Left cardiac atrium (tissue), 4 donors: ENCODE data around the gene UVRAG. TPM values are rescaled to one million over a fixed set of nuclear protein-coding genes. Genes with fewer than 3 reads are reported as not detected.
"Not testable (repeated sequence)": the region's sequence is repeated elsewhere in the genome, so short reads cannot be mapped to it uniquely, and the experiment has no call there.

ENCODE experiments used
- ATAC-seq, 2 donors: fragments of 200-7000 bp; cut with Tn5 transposase; one replicate each; pipeline ENCODE4 v1.9.1; 2020; ENCODE audit warnings: mild to moderate bottlenecking in 2 of 2, moderate library complexity in 2 of 2
- DNase-seq: peaks from one replicate; pipeline ENCODE4 v3.0.0-alpha.2; 2020
- intact Hi-C, 2 donors: fragments of 100-400 bp; cut with DNase I; formaldehyde crosslinking; loops; one replicate each; pipeline versions ENCODE4 v1.14.1 to v1.15.1; 2022 to 2023
- total RNA-seq, 2 donors: library from RNA; stranded (reverse); fragmentation: NEBNext Ultra II Directional; extraction: Animal tissue kit (Norgen Biotek cat#: 25700); gene quantifications; one replicate each; pipeline ENCODE4 v1.2.1, GENCODE V29; 2021
- donor health status: DM: no; HTN: yes; CAD: no.
- donor health status: DM: no; HTN: yes; CAD: no; lungs with severe emphysema.
- donor health status: DM: yes; HTN: yes; CAD: no.
- donor health status: Dilated cardiomyopathy.

The UVRAG gene
- total RNA-seq, 2 donors from 2014 or later, result 13.9 to 17.7 TPM

DNA sequence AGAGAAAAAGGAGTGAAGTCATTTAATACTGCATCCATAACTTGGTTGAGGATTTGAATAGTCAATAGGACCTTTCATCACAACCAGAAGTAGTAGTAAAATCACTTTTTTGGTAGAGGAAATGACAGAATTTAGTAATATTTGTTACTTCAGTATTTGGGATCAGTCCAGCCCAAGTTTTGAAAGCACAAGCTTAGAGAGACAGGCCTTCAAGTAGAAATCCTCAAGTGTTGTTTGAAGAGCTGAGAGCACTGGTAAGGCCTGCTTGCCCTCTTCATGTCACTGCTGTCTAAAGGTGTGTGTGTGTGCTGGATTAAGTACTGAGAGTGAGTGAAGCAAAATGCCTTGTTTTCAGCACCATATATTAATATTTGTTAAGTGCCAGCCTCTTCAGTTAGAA is 254.0 kb downstream of the UVRAG start:
- ATAC-seq (peak in 1 of 2 donors; percentile 23), DNase-seq (no peak)
- intact Hi-C loops, result no loop called here

DNA sequence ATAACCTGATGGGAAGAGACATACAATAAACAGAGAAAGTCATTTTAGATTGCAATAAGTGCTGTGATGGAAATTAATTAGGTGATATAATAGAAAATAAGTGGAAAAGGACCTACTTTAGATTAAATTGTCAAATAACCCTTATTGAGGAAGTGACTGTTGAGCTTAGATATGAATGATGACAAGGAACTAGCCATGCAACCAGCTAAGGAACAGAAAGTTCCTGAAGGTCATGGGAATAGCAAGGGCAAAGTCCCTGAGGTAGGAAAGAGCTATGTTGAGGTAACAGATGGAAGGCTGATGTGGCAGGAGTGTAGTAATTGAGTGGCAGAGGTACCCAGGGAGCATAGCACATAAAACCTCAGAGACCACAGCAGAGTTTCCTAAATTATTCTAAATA is 256.1 kb downstream of the UVRAG start:
- no peak for DNase-seq
- no peak for ATAC-seq
- intact Hi-C loops, result no loop called here

DNA sequence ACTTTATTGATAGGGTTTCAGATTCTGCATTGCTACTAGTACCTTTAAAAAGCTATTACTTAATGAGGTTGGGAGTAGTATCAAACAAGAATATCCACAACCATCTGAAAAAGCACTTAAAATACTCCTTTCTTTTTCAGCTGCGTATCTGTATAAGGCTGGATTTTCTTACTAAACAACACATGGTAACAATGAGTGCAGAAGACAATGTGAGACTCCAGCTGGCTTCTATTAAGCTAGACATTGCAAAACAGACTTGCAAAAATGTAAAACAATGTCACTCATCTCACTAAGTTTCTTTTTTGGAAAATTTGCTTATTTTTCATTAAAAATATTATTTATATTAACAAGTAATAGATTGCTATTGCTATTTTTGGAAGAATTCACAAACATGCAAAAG is 258.7 kb downstream of the UVRAG start:
- intact Hi-C loops, result no loop called here
- ATAC-seq (peak; percentile 51 to 59), DNase-seq (no peak)

DNA sequence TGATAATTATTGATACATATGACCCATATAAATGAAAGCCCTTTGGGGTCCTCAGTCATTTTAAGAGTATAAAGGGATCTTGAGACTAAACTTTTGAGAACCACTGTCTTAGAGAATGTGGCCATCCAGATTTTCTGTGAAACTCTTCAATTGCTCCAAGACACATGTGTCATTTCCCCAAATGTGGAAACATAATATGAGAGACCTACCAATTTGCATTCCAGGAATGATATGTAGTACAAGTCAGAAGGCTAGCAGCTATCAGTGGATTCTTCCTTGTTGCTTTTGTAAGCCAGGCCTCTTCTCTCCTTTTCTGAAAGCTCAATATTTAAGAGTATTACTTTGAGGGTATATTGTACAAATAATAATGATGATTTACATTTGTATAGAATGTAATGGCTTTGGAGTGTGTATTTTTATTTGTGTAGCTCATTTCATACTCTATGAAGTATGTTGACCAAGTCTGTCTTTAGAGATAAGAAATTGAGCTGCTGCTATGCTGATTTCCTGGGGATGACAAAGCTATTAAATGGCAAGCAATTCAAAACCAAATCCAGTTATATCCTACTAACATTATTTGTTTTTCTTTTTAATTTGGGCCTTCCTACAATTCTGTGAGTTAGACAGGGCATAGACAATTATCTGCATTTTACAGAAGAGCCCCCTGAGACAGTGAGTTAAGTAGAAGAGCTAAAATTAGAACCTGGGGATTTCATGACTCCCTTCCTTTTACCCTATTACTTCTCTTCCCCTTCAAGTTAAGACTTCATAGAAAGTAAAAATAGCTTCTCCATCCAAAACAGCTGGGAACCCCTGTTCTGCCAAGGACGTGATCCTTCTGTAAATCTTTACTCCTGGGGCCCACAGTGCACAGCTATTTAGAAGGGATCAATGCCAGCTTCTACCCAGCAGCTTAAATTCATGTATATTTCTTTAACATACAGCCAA is 259.4 kb downstream of the UVRAG start:
- peak in 1 of 2 donors; percentile 24 for ATAC-seq
- intact Hi-C loops, result no loop called here

DNA sequence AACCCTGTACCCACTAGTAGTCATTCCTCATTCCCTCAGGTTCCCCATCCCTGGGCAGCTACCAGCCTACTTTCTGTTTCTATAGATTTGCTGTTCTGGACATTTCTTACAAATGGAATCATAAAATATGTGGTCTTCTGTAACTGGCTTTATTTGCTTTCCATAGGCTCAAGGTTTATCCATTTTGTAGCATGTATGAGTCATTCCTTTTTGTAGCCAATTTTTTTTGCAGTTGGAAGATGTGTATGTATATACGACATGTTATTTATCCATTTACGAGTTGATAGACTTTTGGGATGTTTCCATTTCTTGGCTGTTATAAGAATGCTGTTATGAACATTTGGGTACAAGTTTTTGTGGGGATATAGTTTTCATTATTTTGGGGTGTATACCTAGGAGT is 260.7 kb downstream of the UVRAG start:
- intact Hi-C loops, result no loop called here
- ATAC-seq (no peak), DNase-seq (no peak)

More for the DNA sequence above, 259.4 kb downstream of the UVRAG start:
- DNase-seq, result no peak

DNA sequence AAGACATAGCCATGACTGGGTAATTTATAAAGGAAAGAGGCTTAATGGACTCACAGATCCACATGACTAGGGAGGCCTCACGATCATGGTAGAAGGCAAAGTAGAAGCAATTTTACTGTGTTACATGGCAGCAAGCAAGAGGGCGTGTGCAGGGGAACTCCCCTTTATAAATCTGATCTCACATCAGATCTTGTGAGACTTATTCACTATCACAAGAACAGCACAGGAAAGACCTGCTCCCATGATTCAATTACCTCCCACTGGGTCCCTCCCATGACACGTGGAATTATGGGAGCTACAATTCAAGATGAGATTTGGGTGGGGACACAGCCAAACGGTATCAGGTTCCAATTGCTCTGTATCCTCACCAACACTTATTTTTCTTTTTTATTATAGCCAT is 261.2 kb downstream of the UVRAG start:
- intact Hi-C loops, result not testable (repeated sequence)

DNA sequence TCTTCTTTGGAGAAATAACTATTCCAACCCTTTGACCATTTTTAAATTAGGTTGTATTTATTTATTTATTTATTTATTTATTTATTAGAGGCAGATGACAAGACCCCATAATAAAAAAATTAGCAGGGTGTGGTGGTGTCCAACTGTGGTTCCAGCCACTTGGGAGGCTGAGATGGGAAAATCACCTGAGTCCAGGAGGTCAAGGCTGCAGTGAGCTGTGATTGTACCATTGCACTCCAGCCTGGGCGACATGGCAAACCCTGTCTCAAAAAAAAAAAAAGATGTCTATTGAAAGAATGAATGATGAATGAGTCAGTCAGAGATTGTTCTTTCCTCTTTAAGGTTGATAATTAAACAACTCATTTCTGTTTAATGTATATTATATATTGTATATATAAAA is 261.7 kb downstream of the UVRAG start:
- intact Hi-C loops, result no loop called here
- ATAC-seq, result no peak
- DNase-seq, result no peak

More for the DNA sequence above, 261.2 kb downstream of the UVRAG start:
- not testable (repeated sequence) for ATAC-seq, DNase-seq

DNA sequence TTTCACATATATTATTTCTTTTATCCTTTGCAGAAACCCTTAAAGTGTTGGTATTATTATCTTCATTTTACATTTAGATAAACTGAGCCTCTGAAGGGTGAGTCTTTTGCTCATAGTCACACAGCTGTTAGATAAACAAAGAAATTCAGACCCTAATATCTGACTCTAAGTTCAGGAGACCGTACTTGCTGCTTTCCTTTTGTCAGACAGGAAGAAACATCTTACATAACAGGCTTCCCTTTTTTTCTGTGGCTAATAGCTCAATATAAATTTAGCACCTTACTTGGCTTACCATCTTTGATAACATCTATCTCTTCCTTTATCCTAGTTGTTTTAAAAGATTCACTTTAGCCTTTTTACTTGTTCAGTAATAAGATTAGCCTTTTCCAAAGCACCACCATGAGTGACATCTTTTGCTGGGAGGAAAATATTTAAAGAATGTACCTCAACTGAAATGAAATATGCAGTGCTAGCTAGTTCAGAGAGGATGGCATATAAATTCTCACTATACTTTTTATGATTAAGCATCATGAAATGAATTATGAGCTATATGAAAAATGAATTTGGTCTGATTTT is 262.7 kb downstream of the UVRAG start:
- no peak for ATAC-seq
- no peak for DNase-seq
- intact Hi-C loops, result no loop called here

DNA sequence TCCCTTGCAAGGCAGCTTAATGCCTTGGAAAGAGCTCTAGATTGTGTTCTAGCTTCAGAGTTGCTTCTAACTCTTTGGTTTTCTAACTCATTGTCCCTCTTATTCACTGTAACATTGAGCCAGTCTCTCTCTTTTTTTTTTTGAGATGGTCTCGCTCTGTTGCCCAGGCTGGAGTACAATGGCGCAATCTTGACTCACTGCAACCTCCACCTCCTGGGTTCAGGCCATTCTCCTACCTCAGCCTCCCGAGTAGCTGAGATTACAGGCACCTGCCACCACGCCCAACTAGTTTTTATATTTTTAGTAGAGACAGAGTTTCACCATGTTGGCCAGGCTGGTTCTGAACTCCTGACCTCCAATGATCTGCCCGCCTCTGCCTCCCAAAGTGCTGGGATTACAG is 266.1 kb downstream of the UVRAG start:
- ATAC-seq, DNase-seq, intact Hi-C loops: not testable (repeated sequence)

DNA sequence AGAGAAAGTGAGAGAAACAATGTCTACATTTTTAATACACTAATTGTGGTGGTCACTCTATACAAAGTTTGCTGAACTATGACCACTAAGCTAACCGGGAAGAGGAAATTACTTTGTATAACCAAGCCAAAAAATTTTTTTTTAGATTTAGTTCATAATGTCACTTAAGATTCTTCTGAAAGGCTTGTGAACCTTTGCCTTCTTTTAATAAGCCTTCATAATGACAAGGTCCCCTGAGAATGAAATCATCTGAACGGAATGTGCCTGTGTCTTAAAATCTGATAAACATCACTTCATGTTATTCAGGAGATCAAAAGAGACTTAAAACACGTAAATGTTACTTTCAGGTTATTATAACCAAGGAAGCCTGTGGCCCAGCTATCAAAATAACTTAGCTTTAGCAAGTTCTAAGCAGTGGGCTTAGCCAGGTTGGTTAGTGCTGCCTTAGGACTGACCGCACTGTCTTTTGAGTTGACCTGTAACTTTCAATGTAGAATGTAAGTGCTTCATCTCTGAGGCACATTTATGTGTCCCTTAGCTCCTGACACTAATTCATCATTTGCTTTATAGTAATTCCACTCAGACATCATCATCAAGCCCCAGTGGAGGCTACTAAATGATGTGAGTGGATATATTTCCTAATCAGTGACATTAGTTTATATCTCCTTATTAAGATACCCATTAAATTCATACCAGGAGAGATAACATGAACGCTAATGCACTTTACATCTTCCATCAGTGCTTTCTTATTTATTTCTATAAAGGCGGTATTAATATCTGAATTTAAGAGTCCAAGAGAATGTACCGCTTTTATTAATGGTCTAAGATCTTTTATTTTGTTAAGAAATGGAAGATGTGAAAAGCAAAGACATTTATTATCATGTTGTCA is 268.8 kb downstream of the UVRAG start:
- DNase-seq, result no peak
- intact Hi-C loops, result no loop called here
- ATAC-seq, result no peak

DNA sequence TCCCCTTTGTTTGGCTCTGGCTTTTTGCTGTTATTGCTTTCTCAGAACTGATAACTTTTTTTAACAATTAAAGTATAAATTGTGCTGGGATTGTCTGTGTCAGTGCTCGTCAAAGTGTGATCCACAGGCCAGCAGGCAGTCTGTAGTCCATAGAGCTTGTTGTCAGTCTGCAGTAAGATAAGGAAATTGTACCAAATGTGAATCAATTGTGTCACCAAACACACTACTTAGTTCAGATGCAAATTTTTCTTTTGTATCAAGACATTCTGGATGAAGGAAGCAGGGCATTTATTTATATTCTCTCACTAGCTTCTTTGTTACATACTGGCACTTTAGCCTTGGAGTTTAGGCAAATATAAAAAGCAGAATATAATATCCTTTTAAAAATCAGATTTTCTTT is 270.3 kb downstream of the UVRAG start:
- intact Hi-C loops, result no loop called here
- ATAC-seq (no peak), DNase-seq (no peak)

DNA sequence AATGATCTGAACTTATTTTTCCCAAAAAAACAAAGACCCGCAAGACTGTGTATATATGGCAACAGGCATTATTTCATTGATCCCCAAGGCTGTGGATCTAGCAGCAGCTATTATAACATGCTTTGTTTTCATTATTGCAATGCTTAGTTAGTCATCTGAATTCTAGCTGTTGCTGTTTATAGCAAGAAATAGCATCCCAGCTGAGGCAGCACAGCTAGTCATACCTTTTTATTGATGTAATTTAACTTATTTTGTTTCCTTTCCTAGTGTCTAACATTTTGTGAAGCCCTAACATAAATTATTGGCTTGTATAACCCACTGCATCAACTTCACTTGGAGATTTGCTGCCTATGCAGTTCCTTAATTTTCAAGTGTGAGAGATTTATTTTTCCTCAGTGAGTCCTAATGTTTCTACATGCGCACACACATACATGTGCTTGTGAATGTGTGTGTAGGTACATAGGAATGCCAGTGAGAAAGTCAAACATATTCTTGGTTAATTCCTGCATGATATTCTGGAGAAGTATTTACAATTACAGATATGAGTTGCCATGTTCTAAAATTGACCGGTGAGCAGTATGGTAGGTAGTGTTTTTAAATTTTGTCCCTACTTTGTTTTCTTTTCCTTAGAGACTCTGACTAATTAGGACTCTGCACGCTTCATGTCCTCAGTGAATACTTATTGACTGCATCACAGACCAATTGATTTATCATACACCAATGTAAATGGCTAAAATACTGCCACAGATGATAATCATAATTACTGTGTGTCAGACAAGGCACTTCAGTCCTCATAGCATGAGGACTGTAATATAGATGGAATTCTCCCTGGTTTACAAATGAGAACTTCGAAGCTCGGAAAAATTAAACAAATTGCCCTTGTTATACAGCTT is 272.0 kb downstream of the UVRAG start:
- intact Hi-C loops, result no loop called here

DNA sequence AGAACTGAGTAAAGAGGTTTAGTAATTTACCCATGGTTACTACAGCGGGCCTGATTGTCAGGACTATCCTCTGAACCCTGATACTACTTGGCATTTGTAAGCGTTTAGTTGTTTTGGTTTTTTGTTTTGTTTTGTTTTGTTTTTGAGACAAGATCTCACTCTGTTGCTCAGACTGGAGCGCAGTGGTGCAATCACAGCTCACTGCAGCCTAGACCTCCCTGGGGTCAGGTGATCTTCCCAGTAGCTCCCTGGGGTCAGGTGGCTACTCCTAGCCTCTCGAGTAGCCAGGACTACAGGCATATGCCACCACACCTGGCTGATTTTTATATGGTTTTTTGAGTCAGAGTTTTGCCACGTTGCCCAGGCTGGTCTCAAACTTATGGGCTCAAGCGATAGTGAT is 272.7 kb downstream of the UVRAG start:
- no peak for ATAC-seq
- DNase-seq, result no peak
- intact Hi-C loops, result no loop called here

More for the DNA sequence above, 272.0 kb downstream of the UVRAG start:
- DNase-seq, result no peak
- ATAC-seq, result no peak

DNA sequence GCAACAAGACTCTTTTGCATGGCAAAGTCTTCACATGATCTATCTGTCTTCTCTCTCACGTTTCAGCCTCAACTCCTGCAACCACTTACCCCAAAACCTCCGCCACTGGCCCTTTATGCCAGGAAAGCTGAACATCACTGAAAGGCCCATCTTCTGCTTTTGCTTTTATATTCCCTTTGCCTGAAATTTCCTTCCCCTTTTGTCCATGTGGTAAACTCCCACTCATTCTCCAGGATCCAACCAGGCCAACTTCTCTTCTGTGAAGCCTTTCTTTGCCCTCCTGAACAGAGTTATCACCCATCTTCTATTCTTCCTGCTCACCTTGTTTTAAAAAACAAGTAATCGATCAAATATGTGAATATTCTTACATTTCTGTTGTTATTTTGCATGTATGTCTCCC is 273.5 kb downstream of the UVRAG start:
- intact Hi-C loops, result no loop called here
- no peak for DNase-seq
- no peak for ATAC-seq

DNA sequence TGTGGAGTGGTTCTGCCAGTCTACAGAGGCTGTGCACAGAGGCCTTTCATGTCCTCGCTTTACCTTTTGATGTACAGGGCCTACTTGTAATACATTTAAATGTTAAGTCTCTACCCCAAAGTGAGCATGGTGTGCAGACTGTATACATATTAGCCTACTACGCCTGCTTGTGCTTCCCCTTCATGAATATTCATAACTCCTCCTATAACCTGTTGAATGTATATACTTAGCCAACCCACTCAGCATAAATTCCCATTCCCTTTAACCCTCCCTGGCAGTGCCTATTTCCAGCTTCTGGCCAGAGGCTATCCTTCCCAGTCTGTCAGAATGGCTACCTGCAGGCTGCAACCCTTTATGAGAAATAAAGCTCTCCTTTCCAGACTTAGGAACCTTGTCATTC is 275.2 kb downstream of the UVRAG start:
- DNase-seq (no peak), ATAC-seq (no peak)
- intact Hi-C loops, result no loop called here

DNA sequence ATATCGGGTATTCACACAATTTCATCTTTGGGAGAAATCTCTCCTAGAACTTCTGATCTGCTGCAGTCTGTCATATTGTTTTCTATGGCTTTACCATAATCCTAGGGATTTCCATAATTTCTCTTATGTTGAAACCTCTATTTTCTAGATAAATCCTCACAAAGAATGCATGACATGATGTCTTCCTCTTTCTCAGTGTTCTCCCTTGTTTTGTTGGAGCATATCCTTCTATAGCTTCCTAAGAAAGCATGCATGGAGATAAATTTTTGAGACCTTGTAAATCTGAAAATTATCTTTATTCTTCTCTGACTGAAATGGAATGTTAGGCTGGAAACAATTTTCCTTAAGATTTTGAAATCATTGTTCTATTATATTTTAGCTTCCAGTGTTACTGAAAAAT is 275.8 kb downstream of the UVRAG start:
- intact Hi-C loops, result no loop called here
- DNase-seq (no peak), ATAC-seq (no peak)

DNA sequence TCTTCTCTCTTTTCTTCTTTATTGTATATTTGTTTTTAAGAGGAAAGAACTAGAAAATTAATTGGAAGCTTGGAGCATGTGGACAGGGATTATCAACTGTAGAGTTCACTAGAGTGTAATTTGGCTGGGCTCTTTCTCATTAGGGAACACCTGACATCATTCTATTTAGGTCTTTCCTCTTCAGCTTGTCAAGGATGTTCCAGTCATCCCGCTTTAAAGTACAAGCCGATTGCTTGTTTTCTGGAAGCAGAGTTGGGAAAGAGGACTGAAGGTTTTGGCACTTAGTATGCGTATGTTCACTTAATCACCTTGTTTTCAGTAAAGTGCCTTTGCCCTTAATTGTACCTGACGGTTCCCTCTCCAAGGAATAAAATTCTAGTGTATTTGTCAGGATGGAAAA is 279.7 kb downstream of the UVRAG start:
- intact Hi-C loops, result no loop called here
- ATAC-seq, result no peak
- DNase-seq, result no peak

DNA sequence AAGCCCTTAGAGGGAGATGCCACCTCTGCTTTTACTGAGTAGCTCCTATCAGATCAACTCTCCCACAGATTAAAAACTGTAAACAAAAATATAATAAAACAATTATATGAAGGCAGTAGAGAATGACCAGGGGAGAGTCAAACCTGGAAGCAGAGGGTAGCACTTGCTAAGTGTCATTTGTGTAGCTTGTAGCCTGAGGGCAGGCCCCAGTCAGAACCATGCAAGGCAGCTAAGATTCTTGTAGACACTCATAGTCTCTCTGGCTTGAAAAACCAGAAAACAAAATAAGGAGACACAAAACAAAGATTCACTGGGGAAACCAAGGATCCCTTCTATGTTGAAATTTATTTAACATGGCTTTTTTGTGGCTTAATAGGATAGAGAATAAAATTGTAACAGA is 280.9 kb downstream of the UVRAG start:
- intact Hi-C loops, result no loop called here
- DNase-seq (no peak), ATAC-seq (no peak)

DNA sequence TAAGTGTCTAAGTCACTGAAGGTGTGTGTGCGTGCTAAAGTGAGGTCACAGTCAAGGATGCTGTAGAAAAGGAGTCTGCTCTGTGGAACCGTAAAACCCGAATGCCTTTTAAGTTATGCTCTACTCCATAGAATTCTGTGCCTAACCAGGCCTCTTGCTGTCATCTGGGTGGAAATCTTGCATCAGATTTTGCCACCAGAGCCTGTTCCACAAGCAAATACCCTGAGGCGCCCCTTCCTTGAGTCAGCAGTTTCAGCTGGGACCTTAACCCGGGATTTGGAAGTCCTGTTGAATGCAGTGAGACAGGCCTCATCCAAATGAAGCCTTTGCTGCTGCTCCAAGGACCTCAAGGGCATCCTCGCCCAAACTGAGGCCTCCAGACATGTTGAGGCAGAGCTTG is 281.5 kb downstream of the UVRAG start:
- no peak for ATAC-seq
- intact Hi-C loops, result no loop called here
- no peak for DNase-seq
